Activated CD8-positive, alpha-beta memory T cell treated with anti-CD3 and anti-CD28 coated beads for 36 hours (primary cell): Measurements from ENCODE around the gene TRPV6. TPM values are rescaled to one million over a fixed set of nuclear protein-coding genes. Genes with fewer than 3 reads are reported as not detected.

Experiments
- CTCF ChIA-PET: fragments of 350-600 bp; sonication (Branson Sonifier 250); formaldehyde crosslinking; loops from one replicate; lab custom pipeline; 2021; ENCODE audit warnings: antibody characterized with exemption; lab: Charles Lee
- POLR2A ChIA-PET: fragments of 350-600 bp; sonication (Branson Sonifier 250); formaldehyde crosslinking; loops from one replicate; lab custom pipeline; 2021; ENCODE audit warnings: antibody characterized with exemption; lab: Charles Lee
- total RNA-seq, 2 experiments: library from RNA; stranded (reverse); gene quantifications; one replicate each; pipeline ENCODE4 v1.2.3, GENCODE V29; 2021

Gene TRPV6
- total RNA-seq, 2 experiments from 2014 or later = not detected

- POLR2A ChIA-PET = no interaction called here
- CTCF ChIA-PET = no interaction called here
Measured at GRCh38 chr7:142862786-142863400, 22.7 kb downstream of the TRPV6 start.

- ChIA-PET CTCF (no interaction called here), POLR2A (no interaction called here)
Measured at GRCh38 chr7:142862351-142862750, 23.2 kb downstream of the TRPV6 start.

GRCh38 chr7:142860968-142861367, 24.6 kb downstream of the TRPV6 start:
- CTCF ChIA-PET = no interaction called here
- POLR2A ChIA-PET = no interaction called here

- CTCF ChIA-PET = no interaction called here
- POLR2A ChIA-PET = no interaction called here
Measured at GRCh38 chr7:142859829-142860228, 25.7 kb downstream of the TRPV6 start.

GRCh38 chr7:142859411-142859810, 26.1 kb downstream of the TRPV6 start:
- CTCF ChIA-PET = no interaction called here

GRCh38 chr7:142857625-142858024, 27.9 kb downstream of the TRPV6 start:
- CTCF ChIA-PET = interaction anchor here (0.7 to 1.3 kb wide), 2 partner anchors 46 to 398 kb away, joined by 3 read pairs; no protein-coding TSS in a partner anchor
- POLR2A ChIA-PET = no interaction called here

More at GRCh38 chr7:142859411-142859810, 26.1 kb downstream of the TRPV6 start:
- POLR2A ChIA-PET = no interaction called here

- POLR2A ChIA-PET = no interaction called here
- CTCF ChIA-PET = interaction anchor here (1.7 kb wide), 1 partner anchor 16 kb away, joined by 5 read pairs; no protein-coding TSS in a partner anchor
Measured at GRCh38 chr7:142856565-142857245, 28.8 kb downstream of the TRPV6 start.

GRCh38 chr7:142855756-142856564, 29.6 kb downstream of the TRPV6 start:
- CTCF ChIA-PET = interaction anchor here (1.2 to 2.3 kb wide), 5 partner anchors 10 to 147 kb away, joined by 3 to 6 read pairs (median 4); no protein-coding TSS in a partner anchor
- POLR2A ChIA-PET = no interaction called here

- POLR2A ChIA-PET = no interaction called here
- CTCF ChIA-PET = interaction anchor here (0.8 to 2.3 kb wide), 11 partner anchors 10 to 243 kb away, joined by 3 to 6 read pairs (median 4); no protein-coding TSS in a partner anchor
Measured at GRCh38 chr7:142855114-142855743, 30.3 kb downstream of the TRPV6 start.

GRCh38 chr7:142854372-142855113, 31.0 kb downstream of the TRPV6 start, which contains the start of gene EPHB6:
EPHB6 (plus strand) TSS chr7:142855076; CDS start chr7:142863228, 8,152 bp downstream.
- ChIA-PET POLR2A (no interaction called here), CTCF (interaction anchor here (0.8 to 2.3 kb wide), 13 partner anchors 9 to 244 kb away, joined by 3 to 7 read pairs (median 4); no protein-coding TSS in a partner anchor)

- POLR2A ChIA-PET = no interaction called here
Measured at GRCh38 chr7:142853739-142854371, 31.7 kb downstream of the TRPV6 start.

GRCh38 chr7:142851919-142852318, 33.6 kb downstream of the TRPV6 start:
- POLR2A ChIA-PET = no interaction called here

More at GRCh38 chr7:142853739-142854371, 31.7 kb downstream of the TRPV6 start:
- CTCF ChIA-PET = interaction anchor here (0.9 to 2.3 kb wide), 6 partner anchors 8 to 36 kb away, joined by 3 to 7 read pairs (median 4); no protein-coding TSS in a partner anchor

GRCh38 chr7:142851269-142851668, 34.3 kb downstream of the TRPV6 start:
- POLR2A ChIA-PET = no interaction called here
- CTCF ChIA-PET = interaction anchor here (0.7 to 1.6 kb wide), 3 partner anchors 10 to 40 kb away, joined by 3 to 6 read pairs (median 3); no protein-coding TSS in a partner anchor

More at GRCh38 chr7:142851919-142852318, 33.6 kb downstream of the TRPV6 start:
- CTCF ChIA-PET = interaction anchor here (0.7 to 1.6 kb wide), 2 partner anchors 10 to 29 kb away, joined by 3 to 6 read pairs; no protein-coding TSS in a partner anchor

GRCh38 chr7:142847353-142847752, 38.2 kb downstream of the TRPV6 start:
- POLR2A ChIA-PET = no interaction called here

GRCh38 chr7:142842251-142842766, 43.2 kb downstream of the TRPV6 start:
- ChIA-PET CTCF (interaction anchor here (1.3 to 1.7 kb wide), 2 partner anchors 9 to 13 kb away, joined by 3 to 6 read pairs; partner anchors contain the start of gene EPHB6), POLR2A (no interaction called here)

More at GRCh38 chr7:142847353-142847752, 38.2 kb downstream of the TRPV6 start:
- CTCF ChIA-PET = no interaction called here

- CTCF ChIA-PET = no interaction called here
- POLR2A ChIA-PET = no interaction called here
Measured at GRCh38 chr7:142838461-142839213, 46.9 kb downstream of the TRPV6 start.

GRCh38 chr7:142836426-142836825, 49.1 kb downstream of the TRPV6 start:
- ChIA-PET CTCF (no interaction called here), POLR2A (no interaction called here)
